ENCODE results near the gene SPATA1. TPM values are rescaled to one million over a fixed set of nuclear protein-coding genes. Genes with fewer than 3 reads are reported as not detected.
A peak's percentile ranks its signal among the peaks of the same experiment; 100 is the strongest.

The SPATA1 gene
- total and polyA plus RNA-seq, 9 of the 15 experiments (the other 6 are each of a cell fraction or from before 2014, with no cell fraction given) = 0.79 to 2.9 (median 1.5) TPM

- TF ChIP-seq XRCC4 (IDR thresholded peaks at IDR 0.05; ENCODE audit: extremely low read depth, insufficient read depth, insufficient read length) = no peak
- TF ChIP-seq RNF219 (CRISPR knock-in tag; IDR thresholded peaks at IDR 0.05) = no peak
- no peak for TF ChIP-seq HEY1 (CRISPR knock-in tag; IDR thresholded peaks at IDR 0.05; ENCODE audit: borderline replicate concordance)
- no peak for TF ChIP-seq HMG20A (CRISPR knock-in tag; conservative IDR thresholded peaks at IDR 0.05)
- no peak for TF ChIP-seq ZFP36 (IDR thresholded peaks at IDR 0.05; ENCODE audit: low read depth, low read length, partially characterized antibody)
- peak; percentile 39; the same call in 1 of the 2 replicates for TF ChIP-seq CBFA2T2 (conservative IDR thresholded peaks at IDR 0.05)
- no peak for TF ChIP-seq HBP1 (CRISPR knock-in tag; IDR thresholded peaks at IDR 0.05)
- no peak for TF ChIP-seq KLF16 (IDR thresholded peaks at IDR 0.05)
Measured at GRCh38 chr1:84581648-84582047, 75.5 kb downstream of the SPATA1 start (continued).
